Tibial artery (tissue), 4 donors: ENCODE data around the gene MDM4.

Source experiments
- DNase-seq, 2 donors: peaks; one replicate each; pipeline ENCODE4 v3.0.0-alpha.2; 2019
- H3K27ac ChIP-seq, 2 donors: fragments of 200-600 bp; sonication (generic) in 1 of 2; 1 replicate in 1 of 2; 2 replicates in 1 of 2; pipeline ENCODE4 v1.5.1; 2018 to 2019; ENCODE audit warnings: mild to moderate bottlenecking in 1 of 2
- H3K27me3 ChIP-seq, 2 donors: fragments of 200-600 bp; sonication (generic) in 1 of 2; one replicate each; pipeline versions ENCODE4 v1.5.1 to v1.6.0; 2016 to 2019
- H3K36me3 ChIP-seq, 3 donors: fragments of 200-600 bp; sonication (generic) in 2 of 3; one replicate each; pipeline ENCODE4 v1.5.1; 2016 to 2019; ENCODE audit warnings: mild to moderate bottlenecking in 2 of 3
- H3K4me1 ChIP-seq, 4 donors: fragments of 200-600 bp; sonication (generic) in 2 of 4; 1 replicate in 3 of 4; 2 replicates in 1 of 4; pipeline ENCODE4 v1.5.1; 2016 to 2019
- H3K4me3 ChIP-seq, 2 donors: fragments of 200-600 bp; sonication (generic) in 1 of 2; 1 replicate in 1 of 2; 2 replicates in 1 of 2; pipeline ENCODE4 v1.5.1; 2018 to 2019; ENCODE audit warnings: mild to moderate bottlenecking in 2 of 2
- H3K9me3 ChIP-seq, 3 donors: fragments of 200-600 bp; sonication (generic) in 1 of 3; one replicate each; pipeline ENCODE4 v1.5.1; 2016 to 2019
- intact Hi-C: fragments of 100-400 bp; cut with DNase I; formaldehyde crosslinking; loops from one replicate; pipeline ENCODE4 v1.15.0; 2023; ENCODE audit warnings: low total_unique reads
- TF ChIP-seq, protein P1 (sequence below), 2 experiments: fragments of 200-600 bp in 1 of 2; fragments of 450-650 bp in 1 of 2; IDR thresholded peaks; one replicate each; pipeline ENCODE4 v1.5.1; 2017 to 2019; ENCODE audit warnings: antibody characterized with exemption in 2 of 2, mild to moderate bottlenecking in 1 of 2, moderate library complexity in 1 of 2

The MDM4 gene

DNA sequence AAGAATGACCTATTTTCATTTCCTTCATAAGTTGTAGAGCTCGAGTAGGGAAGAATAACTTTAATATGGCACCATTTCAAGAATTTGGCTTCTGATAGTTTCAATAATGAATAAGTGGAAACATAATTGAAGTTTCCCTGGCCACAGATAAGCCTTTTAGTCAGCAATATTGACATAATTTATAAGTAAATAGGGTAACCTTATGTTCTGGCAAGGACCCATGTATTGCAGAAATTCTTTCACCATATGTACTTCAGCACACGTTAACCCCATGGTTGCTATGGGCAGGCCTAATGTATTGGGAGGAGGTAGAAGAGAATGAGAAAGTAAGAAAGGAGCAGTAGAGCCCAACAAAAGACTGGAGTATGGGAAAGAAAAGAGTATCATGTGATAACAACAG, 25.4 kb downstream of the MDM4 start:
- Histone ChIP-seq H3K36me3 (peaks cover 76 to 94% (median 89%) of the 10 kb centered on the region in 3 donors), H3K9me3 (no peaks in the 10 kb centered on the region), H3K4me3 (no peak overlapping the region), H3K27me3 (no peaks in the 10 kb centered on the region), H3K27ac (no peak overlapping the region), H3K4me1 (no peaks in the 10 kb centered on the region)
- TF ChIP-seq, protein P1, sequence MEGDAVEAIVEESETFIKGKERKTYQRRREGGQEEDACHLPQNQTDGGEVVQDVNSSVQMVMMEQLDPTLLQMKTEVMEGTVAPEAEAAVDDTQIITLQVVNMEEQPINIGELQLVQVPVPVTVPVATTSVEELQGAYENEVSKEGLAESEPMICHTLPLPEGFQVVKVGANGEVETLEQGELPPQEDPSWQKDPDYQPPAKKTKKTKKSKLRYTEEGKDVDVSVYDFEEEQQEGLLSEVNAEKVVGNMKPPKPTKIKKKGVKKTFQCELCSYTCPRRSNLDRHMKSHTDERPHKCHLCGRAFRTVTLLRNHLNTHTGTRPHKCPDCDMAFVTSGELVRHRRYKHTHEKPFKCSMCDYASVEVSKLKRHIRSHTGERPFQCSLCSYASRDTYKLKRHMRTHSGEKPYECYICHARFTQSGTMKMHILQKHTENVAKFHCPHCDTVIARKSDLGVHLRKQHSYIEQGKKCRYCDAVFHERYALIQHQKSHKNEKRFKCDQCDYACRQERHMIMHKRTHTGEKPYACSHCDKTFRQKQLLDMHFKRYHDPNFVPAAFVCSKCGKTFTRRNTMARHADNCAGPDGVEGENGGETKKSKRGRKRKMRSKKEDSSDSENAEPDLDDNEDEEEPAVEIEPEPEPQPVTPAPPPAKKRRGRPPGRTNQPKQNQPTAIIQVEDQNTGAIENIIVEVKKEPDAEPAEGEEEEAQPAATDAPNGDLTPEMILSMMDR (IDR thresholded peaks at IDR 0.05), result no peak
- intact Hi-C loops, result no loop called here
- DNase-seq, result no peak

DNA sequence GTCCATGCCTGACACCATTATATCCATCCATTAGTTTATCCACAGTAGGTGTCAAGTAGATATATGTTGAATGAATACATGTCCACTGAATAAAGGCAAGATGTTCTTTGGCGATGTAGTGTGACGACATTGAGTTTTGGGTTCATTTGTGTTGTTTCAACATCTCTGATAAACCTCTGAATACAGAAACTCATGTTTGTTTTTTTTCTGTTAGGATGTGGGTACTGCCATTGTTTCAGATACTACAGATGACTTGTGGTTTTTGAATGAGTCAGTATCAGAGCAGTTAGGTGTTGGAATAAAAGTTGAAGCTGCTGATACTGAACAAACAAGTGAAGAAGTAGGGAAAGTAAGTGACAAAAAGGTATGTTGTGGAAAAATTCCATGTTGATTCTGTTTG, 28.1 kb downstream of the MDM4 start:
- H3K27ac ChIP-seq, result no peak overlapping the region
- intact Hi-C loops, result no loop called here
- DNase-seq, result no peak
- TF ChIP-seq, protein P1 (IDR thresholded peaks at IDR 0.05), result no peak
- no peaks in the 10 kb centered on the region for H3K9me3 ChIP-seq
- no peaks in the 10 kb centered on the region for H3K27me3 ChIP-seq
- H3K36me3 ChIP-seq, result peaks cover 71 to 97% (median 96%) of the 10 kb centered on the region in 3 donors
- H3K4me3 ChIP-seq, result no peak overlapping the region
- H3K4me1 ChIP-seq, result no peaks in the 10 kb centered on the region

DNA sequence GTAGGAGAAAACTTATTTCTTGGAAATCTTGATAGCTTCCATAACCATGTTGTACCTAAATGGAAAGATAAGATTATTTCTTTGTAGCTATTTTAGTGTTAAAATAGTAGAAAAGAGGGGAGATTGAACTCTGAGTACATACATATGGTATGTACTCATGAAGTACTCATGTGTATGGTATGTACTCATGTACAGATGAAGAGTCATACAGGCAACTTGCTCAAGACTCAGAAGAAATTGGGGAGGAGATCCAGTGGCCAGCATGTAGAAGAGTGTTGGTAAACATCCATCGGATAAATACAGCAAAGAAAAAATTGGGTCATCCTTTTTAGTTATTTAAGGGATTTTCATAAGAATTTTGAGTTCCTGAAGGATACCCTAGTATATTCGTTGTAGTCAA, 29.0 kb downstream of the MDM4 start:
- no peaks in the 10 kb centered on the region for H3K9me3 ChIP-seq
- no peak for DNase-seq
- intact Hi-C loops, result no loop called here
- H3K4me3 ChIP-seq, result no peak overlapping the region
- no peaks in the 10 kb centered on the region for H3K4me1 ChIP-seq
- no peaks in the 10 kb centered on the region for H3K27me3 ChIP-seq
- peaks cover 71 to 97% (median 96%) of the 10 kb centered on the region in 3 donors for H3K36me3 ChIP-seq
- TF ChIP-seq, protein P1 (IDR thresholded peaks at IDR 0.05), result no peak
- H3K27ac ChIP-seq, result no peak overlapping the region

DNA sequence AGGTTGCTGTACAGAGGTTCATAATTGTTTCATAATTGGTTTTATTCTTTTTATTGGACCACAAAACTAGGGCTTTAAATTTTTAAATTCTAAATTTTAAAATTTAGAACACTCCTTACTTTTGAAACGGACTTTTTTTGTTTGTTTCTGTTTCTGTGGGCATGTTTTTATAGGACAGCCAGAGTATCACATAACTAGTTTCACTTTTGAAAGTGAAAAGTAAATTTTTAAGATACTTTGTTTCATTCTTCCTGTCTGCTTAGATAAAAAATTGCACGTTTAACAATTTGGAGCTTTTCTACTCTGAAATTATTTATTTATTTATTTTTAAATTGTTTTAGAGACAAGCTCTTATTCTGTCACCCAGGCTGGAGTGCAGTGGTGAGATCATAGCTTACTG, 29.7 kb downstream of the MDM4 start:
- Histone ChIP-seq H3K36me3 (peaks cover 71 to 97% (median 96%) of the 10 kb centered on the region in 3 donors), H3K27ac (no peak overlapping the region)

DNA sequence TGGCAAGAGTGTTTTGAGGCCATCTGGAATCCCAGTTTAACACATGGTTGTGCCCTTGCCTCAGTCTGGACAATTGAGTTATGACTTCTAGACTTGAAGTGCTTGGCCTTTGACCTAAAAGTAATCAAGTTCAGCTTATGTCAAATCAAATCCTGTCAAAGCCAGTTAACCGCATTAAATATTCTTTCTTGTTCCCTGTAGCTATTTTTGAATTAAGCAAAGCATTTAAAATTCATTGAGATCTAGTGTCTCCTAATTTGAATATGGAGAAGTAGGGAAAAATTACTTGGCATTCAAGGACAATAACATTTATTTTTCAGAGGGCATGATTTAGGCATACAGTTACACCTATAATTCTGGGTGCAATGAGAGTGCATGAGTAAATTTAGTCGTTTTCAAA, 32.1 kb downstream of the MDM4 start:
- no peaks in the 10 kb centered on the region for H3K27me3 ChIP-seq
- intact Hi-C loops, result no loop called here
- peaks cover 60 to 96% (median 90%) of the 10 kb centered on the region in 3 donors for H3K36me3 ChIP-seq
- TF ChIP-seq, protein P1 (IDR thresholded peaks at IDR 0.05), result no peak
- DNase-seq, result no peak
- no peaks in the 10 kb centered on the region for H3K9me3 ChIP-seq
- no peak overlapping the region for H3K27ac ChIP-seq
- no peaks in the 10 kb centered on the region for H3K4me1 ChIP-seq
- H3K4me3 ChIP-seq, result no peak overlapping the region

More for the DNA sequence above, 29.7 kb downstream of the MDM4 start:
- no peak for DNase-seq
- Histone ChIP-seq H3K4me1 (no peaks in the 10 kb centered on the region), H3K27me3 (no peaks in the 10 kb centered on the region), H3K9me3 (no peaks in the 10 kb centered on the region), H3K4me3 (no peak overlapping the region)
- intact Hi-C loops, result no loop called here
- TF ChIP-seq, protein P1 (IDR thresholded peaks at IDR 0.05), result no peak

DNA sequence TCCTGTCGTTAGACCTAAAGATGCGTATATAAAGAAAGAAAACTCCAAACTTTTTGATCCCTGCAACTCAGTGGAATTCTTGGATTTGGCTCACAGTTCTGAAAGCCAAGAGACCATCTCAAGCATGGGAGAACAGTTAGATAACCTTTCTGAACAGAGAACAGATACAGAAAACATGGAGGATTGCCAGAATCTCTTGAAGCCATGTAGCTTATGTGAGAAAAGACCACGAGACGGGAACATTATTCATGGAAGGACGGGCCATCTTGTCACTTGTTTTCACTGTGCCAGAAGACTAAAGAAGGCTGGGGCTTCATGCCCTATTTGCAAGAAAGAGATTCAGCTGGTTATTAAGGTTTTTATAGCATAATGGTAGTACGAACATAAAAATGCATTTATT, 33.1 kb downstream of the MDM4 start:
- no peak for DNase-seq
- H3K27ac ChIP-seq, result no peak overlapping the region
- no peaks in the 10 kb centered on the region for H3K27me3 ChIP-seq
- peaks cover 53 to 87% (median 86%) of the 10 kb centered on the region in 3 donors for H3K36me3 ChIP-seq
- H3K4me1 ChIP-seq, result no peaks in the 10 kb centered on the region
- TF ChIP-seq, protein P1 (IDR thresholded peaks at IDR 0.05), result no peak
- no peaks in the 10 kb centered on the region for H3K9me3 ChIP-seq
- no peak overlapping the region for H3K4me3 ChIP-seq
- intact Hi-C loops, result no loop called here
